22Rv1 (cell line): ENCODE data around the gene ACTR8.

ENCODE experiments used
- CTCF ChIP-seq: fragments of 450-650 bp; IDR thresholded peaks from 2 replicates; pipeline ENCODE4 v1.5.1; 2017; ENCODE audit warnings: mild to moderate bottlenecking
- ZFX ChIP-seq: fragments of 450-650 bp; IDR thresholded peaks from 2 replicates; pipeline ENCODE4 v1.6.1; 2017; ENCODE audit warnings: antibody characterized with exemption, borderline replicate concordance

GRCh38 chr3:53821631-53822121, 60.3 kb downstream of the ACTR8 start:
- no peak for TF ChIP-seq CTCF
- TF ChIP-seq ZFX = no peak
